Ovary (tissue), 9 donors: ENCODE data around the gene SIGLEC15. TPM values are rescaled to one million over a fixed set of nuclear protein-coding genes. Genes with fewer than 3 reads are reported as not detected.

Experiments used
- DNase-seq, 5 donors: peaks; one replicate each; pipeline ENCODE4 v3.0.0-alpha.2; 2019 to 2020
- H3K27ac ChIP-seq, 2 donors: fragments of 200-600 bp; one replicate each; pipeline versions ENCODE4 v1.5.1 to v1.8.0; 2019 to 2022
- H3K27me3 ChIP-seq: fragments of 200-600 bp; one replicate; pipeline ENCODE4 v1.8.0; 2022
- H3K36me3 ChIP-seq: fragments of 200-600 bp; sonication (generic); one replicate; pipeline ENCODE4 v1.5.1; 2019
- H3K4me1 ChIP-seq: one replicate; pipeline ENCODE4 v1.8.1; 2013; ENCODE audit warnings: mild to moderate bottlenecking, moderate library complexity; ENCODE audit not compliant: insufficient read depth
- H3K4me3 ChIP-seq: fragments of 200-600 bp; sonication (generic); one replicate; pipeline ENCODE4 v1.5.1; 2017
- H3K9me3 ChIP-seq, 2 donors: fragments of 200-600 bp in 1 of 2; sonication (generic) in 1 of 2; one replicate each; pipeline versions ENCODE4 v1.5.1 to v1.8.1; 2013 to 2019; ENCODE audit warnings: mild to moderate bottlenecking in 1 of 2, moderate library complexity in 1 of 2
- EP300 ChIP-seq: sonication (generic); formaldehyde crosslinking; IDR thresholded peaks from one replicate; pipeline ENCODE4 v1.6.1; 2017; ENCODE audit warnings: antibody characterized with exemption
- POLR2A ChIP-seq: fragments of 450-650 bp; IDR thresholded peaks from one replicate; pipeline ENCODE4 v1.6.1; 2017; ENCODE audit warnings: antibody characterized with exemption, mild to moderate bottlenecking, moderate library complexity
- WGBS, 3 donors: extraction: QIAGEN DNeasy Blood & Tissue Kit in 1 of 3; methylation state at CpG; one replicate each; pipeline versions ENCODE4 v1.1.5 to v1.1.7; 2013 to 2017; 5-methylcytosine and 5-hydroxymethylcytosine counted together
- intact Hi-C, 4 donors: fragments of 100-400 bp; cut with DNase I; formaldehyde crosslinking; loops; one replicate each; pipeline versions ENCODE4 v1.11.0 to v1.15.1; 2022 to 2023
- polyA plus RNA-seq, 2 donors: library from polyadenylated mRNA; stranded (reverse); fragments of 200-250 nt in 1 of 2; fragments of 350-450 nt in 1 of 2; fragmentation: Illumina TruSeq in 1 of 2; extraction: RNeasy Lipid Tissue Mini Kit (QIAGEN cat#74804) in 1 of 2; gene quantifications; one replicate each; pipeline ENCODE4 v1.2.3, GENCODE V29; 2013 to 2014
- total RNA-seq, 7 donors: library from RNA; depleted of rRNA in 2 of 7; stranded (reverse); fragments of >200 nt in 2 of 7; fragmentation: NEBNext Ultra II Directional in 3 of 7; extraction: Animal tissue kit (Norgen Biotek cat#: 25700) in 3 of 7; gene quantifications; one replicate each; pipeline versions ENCODE4 v1.1.0 to v1.2.4, GENCODE V29; 2016 to 2023
- TF ChIP-seq, protein P1 (sequence below), 3 donors: fragments of 450-650 bp in 2 of 3; fragments of 200-600 bp in 1 of 3; IDR thresholded peaks; one replicate each; pipeline versions ENCODE4 v1.5.1 to v1.8.0; 2016 to 2022; ENCODE audit warnings: antibody characterized with exemption in 3 of 3, mild to moderate bottlenecking in 1 of 3
- donor health status: DM: no; HTN: no; CAD: no; lungs with moderate emphysema.
- donor health status: DM: no; HTN: no; CAD: no.
- donor health status: Bipolar disorder and iron deficiency.
- donor health status: DM: yes; HTN: yes; CAD: no.
- donor health status: DM: no; HTN: no; CAD: no.
- donor health status: DM: yes; HTN: yes; CAD: no.

SIGLEC15 gene
- total and polyA plus RNA-seq, 9 donors, result 0.05 to 1.4 (median 0.21) TPM; not detected in 3

DNA sequence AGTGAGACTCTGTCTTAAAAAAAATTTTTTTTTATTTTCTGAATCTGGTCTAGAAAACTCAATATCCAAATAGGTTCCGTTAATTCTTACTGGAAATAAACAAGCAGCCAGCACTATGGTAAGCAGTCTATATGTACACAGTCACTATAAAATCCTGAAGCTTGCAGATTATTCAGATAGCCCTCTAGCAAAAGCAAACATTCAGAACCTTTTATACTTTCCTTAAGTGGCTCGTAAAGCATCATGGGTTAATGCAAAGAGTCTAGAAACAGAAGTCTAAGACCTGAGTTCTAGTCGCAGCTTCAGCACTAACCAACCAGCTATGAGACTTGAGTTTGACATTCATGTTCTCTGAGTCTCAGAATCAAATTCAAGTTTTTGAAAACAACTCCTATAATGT is 51.9 kb downstream of the SIGLEC15 start:
- TF ChIP-seq, protein P1, sequence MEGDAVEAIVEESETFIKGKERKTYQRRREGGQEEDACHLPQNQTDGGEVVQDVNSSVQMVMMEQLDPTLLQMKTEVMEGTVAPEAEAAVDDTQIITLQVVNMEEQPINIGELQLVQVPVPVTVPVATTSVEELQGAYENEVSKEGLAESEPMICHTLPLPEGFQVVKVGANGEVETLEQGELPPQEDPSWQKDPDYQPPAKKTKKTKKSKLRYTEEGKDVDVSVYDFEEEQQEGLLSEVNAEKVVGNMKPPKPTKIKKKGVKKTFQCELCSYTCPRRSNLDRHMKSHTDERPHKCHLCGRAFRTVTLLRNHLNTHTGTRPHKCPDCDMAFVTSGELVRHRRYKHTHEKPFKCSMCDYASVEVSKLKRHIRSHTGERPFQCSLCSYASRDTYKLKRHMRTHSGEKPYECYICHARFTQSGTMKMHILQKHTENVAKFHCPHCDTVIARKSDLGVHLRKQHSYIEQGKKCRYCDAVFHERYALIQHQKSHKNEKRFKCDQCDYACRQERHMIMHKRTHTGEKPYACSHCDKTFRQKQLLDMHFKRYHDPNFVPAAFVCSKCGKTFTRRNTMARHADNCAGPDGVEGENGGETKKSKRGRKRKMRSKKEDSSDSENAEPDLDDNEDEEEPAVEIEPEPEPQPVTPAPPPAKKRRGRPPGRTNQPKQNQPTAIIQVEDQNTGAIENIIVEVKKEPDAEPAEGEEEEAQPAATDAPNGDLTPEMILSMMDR (IDR thresholded peaks at IDR 0.05), result no peak
- no peak for TF ChIP-seq POLR2A
- TF ChIP-seq EP300, result no peak
- H3K4me1 ChIP-seq, result no peaks in the 10 kb centered on the region
- H3K36me3 ChIP-seq, result no peaks in the 10 kb centered on the region
- no peak for DNase-seq
- no peaks in the 10 kb centered on the region for H3K27me3 ChIP-seq
- no peaks in the 10 kb centered on the region for H3K9me3 ChIP-seq
- intact Hi-C loops, result no loop called here
- no peak overlapping the region for H3K4me3 ChIP-seq
- no peak overlapping the region for H3K27ac ChIP-seq
- 93 to 96% (median 94%) methylated on average over 3 of the region's 3 CpGs for WGBS, 3 donors

DNA sequence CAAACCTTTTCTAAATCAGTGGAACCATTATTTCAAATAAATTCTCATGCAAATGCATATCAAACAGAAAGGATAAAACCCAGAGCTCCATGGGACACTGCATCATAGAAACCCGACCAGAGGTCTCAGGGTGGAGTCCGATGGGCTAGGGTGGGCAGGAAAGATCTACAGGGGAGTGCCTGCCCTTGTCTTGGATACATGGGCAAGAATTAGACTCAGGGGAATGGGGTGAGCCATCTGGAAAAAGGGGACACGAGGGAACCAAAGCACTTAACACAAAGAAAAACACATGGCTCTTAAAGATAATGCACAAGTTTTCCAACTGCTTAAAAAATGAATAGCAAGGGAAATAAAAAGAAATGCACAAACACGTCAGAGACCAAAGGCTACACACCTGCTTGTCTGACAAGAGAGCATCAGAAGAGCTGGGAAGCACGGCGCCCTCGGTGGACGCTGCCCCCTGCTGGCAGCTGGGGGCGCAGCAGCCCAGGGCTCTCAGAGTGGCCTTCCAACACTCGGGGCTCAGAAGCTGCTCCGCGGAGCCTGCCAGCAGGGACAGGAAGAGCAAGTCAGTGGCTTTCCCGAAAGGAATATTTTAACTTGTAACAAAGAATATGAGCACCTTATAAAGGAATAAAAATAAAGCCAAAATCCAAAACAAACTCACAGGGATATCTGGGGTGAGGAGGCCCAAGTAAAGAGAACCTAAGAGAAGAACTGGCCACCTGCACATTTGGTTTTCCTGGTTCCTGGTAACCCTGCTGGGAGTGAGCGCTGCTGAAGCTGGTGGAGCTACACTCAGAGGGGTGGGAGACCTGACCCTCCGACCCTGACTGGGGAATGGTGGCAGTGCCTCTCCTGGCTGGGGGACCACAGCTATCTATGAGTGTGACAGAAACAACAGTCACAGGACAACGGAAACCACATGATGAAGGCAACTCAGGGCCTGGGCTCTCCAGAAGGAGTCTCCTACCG is 54.5 kb downstream of the SIGLEC15 start:
- no peak overlapping the region for H3K27ac ChIP-seq
- no peaks in the 10 kb centered on the region for H3K9me3 ChIP-seq
- no peak overlapping the region for H3K4me3 ChIP-seq
- H3K27me3 ChIP-seq, result no peaks in the 10 kb centered on the region
- WGBS, 3 donors, result 39 to 41% (median 40%) methylated on average over 17 of the region's 17 CpGs
- peak; percentile 30 to 73 (median 52) for DNase-seq
- no peaks in the 10 kb centered on the region for H3K36me3 ChIP-seq
- no peak for TF ChIP-seq POLR2A
- TF ChIP-seq EP300, result no peak
- TF ChIP-seq, protein P1 (IDR thresholded peaks at IDR 0.05), result peak; percentile 60 to 68 (median 64)
- intact Hi-C loops, result loop anchor here in 1 of 4 donors (10.0 kb wide), 1 partner anchor 195 kb away; no protein-coding TSS in a partner anchor
- H3K4me1 ChIP-seq, result no peaks in the 10 kb centered on the region

DNA sequence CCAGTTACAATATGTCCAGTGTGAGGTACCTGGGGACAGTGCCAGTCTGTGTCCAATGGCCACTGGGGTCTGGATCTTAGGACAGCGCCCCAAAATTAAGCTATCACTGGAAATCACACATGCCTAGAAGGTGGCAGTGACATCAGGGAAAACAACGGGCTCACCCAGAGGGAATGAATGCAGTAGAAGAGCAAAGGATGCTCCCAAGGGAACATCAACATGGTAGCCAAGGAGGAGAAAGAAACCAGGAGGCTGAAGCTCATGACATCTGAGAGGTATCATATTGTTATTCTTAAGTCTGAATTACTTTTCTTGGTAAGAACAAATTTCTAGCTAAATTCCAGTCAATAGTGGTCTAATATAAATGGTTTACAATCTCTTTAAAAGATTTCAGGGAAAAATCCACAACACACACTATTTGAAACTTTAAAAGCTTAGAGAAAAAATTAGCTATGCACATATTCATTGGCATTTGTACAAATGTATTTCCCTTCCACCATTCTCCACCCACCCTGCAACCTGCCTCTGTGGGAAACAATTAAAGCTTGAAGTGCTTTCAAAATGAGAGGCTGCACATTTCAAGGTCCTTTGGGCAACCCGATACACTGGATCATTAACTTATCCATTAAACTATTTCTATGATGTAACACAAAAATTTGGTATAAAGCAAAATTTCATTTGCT is 55.5 kb downstream of the SIGLEC15 start:
- H3K36me3 ChIP-seq, result no peaks in the 10 kb centered on the region
- 89 to 93% (median 90%) methylated on average over 3 of the region's 3 CpGs for WGBS, 3 donors

DNA sequence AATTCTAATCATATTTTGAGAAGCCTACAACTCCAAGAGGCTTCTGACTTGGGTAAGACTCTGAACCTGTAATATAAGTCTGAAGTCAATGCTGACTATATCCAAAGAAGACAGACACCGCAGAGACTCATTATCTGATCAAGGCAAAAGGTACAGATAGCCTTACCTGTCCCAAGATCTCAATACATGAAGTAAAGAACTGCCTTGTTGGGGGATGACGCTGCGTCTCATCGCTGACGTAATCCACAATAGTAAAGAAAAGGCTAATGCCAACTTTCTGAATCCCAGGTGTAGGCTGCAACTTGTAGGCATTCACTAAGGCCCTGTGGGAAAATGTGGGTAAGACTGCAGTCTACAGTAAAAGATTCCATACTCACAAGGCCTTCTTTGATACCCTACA is 62.1 kb downstream of the SIGLEC15 start:
- TF ChIP-seq, protein P1 (IDR thresholded peaks at IDR 0.05), result no peak
- no peak for TF ChIP-seq EP300
- TF ChIP-seq POLR2A, result no peak
- no peaks in the 10 kb centered on the region for H3K9me3 ChIP-seq
- 96 to 100% (median 98%) methylated on average over 5 of the region's 5 CpGs for WGBS, 3 donors
- DNase-seq, result no peak
- intact Hi-C loops, result loop anchor here in 1 of 4 donors (10.0 kb wide), 1 partner anchor 203 kb away; no protein-coding TSS in a partner anchor
- no peaks in the 10 kb centered on the region for H3K27me3 ChIP-seq
- no peaks in the 10 kb centered on the region for H3K36me3 ChIP-seq
- no peaks in the 10 kb centered on the region for H3K4me1 ChIP-seq
- no peak overlapping the region for H3K4me3 ChIP-seq
- H3K27ac ChIP-seq, result no peak overlapping the region

More for the DNA sequence above, 55.5 kb downstream of the SIGLEC15 start:
- DNase-seq, result no peak
- Histone ChIP-seq H3K27me3 (no peaks in the 10 kb centered on the region), H3K27ac (no peak overlapping the region), H3K4me3 (no peak overlapping the region), H3K4me1 (no peaks in the 10 kb centered on the region), H3K9me3 (no peaks in the 10 kb centered on the region)
- TF ChIP-seq POLR2A (no peak), EP300 (no peak)
- TF ChIP-seq, protein P1 (IDR thresholded peaks at IDR 0.05), result no peak
- intact Hi-C loops, result loop anchor here in 1 of 4 donors (10.0 kb wide), 1 partner anchor 196 kb away; no protein-coding TSS in a partner anchor
